IPS-NIHi7 (cell line): ENCODE results near the gene CNNM3.
"Not testable (repeated sequence)": the region's sequence is repeated elsewhere in the genome, so short reads cannot be mapped to it uniquely, and the experiment has no call there.

Experiments
- DNase-seq: peaks from one replicate; pipeline ENCODE4 v3.0.0; 2012; ENCODE audit warnings: mixed read lengths; ENCODE audit errors: extremely low spot score

The CNNM3 gene

DNA sequence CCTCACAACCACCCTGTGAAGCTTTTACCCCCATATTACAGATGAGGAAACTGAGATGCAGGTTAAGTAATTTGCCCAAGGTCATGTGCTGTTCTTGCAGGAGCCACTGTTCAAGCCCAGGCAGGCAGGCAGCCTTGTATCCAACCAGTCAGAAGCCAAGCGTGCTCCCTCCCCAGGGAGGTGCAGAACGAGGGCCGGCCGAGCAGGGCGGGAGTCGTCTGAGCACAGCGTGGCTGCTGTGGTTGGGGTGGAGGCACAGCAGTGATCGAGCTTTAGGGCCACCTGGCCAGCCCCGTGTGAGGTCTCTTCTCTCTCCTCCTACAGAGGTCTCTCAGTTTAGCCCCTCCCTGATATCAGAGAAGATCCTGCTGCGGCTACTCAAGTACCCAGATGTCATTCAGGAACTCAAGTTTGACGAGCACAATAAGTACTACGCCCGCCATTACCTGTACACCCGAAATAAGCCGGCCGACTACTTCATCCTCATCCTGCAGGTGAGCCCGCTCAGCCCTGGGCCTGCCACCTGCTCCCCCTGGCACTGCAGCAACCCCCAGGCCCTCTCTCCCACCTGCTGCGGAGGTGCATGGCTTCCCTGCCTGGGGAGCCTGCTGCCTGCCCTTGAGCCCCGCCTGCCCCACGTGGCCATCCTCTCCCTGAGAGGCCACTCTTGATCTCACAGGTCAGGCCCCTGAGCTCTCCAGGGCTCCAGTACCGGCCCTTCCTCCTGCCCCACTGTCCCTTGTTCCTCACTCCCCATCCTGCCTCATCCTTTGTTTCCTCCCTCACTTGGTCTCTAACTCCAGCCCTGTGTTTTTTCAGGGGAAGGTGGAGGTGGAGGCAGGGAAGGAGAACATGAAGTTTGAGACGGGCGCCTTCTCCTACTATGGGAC, 17.1 kb upstream of the CNNM3 start:
- no peak for DNase-seq

DNA sequence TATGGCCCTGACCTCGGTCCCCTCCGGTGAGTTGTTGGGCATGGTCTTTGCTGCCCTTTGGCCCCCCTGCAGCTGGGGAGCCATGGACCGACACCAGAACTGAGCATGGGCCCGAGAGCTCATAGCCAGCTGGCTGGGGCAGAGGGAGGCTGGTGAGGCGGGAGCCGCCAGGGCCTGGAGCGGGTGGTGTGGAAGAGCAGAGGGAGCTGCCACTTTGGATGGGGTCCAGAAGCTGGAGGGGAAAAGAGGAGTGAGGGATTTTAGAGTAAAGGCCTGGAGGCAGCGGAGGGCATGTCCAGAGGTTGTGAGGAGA, 16.5 kb upstream of the CNNM3 start:
- no peak for DNase-seq

DNA sequence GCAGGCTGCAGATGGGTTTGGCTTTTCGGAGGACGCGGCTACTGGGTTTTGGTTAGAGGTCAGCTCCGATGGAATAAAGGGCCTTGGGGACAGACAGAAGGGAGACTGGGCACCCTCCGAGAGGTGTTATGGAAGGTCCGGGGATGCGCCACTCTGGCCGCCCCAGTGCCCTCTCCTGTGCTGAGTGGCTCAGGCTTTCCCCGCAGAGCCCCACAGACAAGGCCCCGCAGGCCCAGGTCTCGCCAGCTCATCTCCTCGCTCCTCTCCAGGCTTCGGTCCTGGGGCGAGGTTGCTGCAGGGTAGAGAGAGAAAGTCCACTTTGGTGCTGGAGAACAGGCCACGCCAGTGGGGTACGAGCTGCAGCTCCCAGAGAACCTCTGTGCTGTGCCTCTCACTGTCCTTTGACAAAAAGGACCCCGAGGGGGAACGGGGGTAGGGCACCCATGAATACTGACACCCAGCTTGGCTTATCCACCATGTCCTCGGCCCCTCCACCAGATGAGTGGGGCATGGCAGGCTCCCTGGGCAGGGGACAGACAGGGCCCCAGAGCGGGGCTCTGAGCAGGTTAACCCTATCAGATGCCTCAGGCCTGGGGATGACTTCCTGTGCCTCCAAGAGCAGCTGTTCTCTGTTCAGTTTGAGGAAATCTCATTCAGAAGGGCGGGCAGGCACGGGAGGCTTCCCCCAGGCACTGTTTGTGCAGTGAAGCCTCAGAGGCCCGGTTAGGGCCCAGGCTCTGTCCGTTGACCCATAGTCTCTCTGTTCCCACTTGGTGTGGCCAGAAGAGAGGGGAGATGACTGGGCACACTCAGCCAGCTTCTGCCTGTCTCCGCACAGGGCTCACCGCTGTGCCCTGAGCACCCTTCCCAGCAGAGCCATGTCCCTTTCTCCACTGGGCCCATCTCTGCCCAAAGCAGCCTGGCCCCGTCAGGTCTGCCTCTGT, 15.7 kb upstream of the CNNM3 start:
- DNase-seq: no peak

DNA sequence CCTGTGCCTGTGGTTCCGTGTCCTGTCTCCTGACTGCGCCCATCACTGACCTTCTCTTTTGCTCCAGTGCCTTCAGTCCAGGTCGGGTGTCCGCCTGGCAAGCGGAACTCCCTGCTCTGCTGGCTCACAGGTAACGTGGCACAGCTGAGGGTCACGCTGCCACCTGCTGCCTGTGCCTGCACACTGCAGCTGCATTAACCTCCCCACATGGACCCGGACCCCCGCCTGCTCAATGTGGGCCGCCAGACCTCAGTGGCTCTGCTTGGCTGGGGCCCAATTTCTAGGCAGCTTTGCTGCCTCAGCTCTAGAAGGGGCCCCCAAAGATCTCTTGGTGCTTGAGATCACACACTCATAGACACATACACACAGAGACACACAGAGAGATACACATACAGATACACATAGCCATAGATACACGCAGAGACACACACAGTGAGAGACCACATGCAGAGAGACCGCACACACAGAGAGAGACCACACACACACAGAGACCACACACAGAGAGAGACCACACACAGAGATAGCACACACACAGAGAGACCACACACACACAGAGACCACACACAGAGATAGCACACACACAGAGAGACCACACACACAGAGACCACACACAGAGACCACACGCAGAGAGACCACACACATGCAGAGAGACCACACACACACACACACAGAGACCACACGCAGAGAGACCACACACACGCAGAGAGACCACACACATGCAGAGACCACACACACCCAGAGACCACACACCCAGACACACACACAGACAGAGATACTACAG, 14.9 kb upstream of the CNNM3 start:
- DNase-seq: peak; percentile 92

DNA sequence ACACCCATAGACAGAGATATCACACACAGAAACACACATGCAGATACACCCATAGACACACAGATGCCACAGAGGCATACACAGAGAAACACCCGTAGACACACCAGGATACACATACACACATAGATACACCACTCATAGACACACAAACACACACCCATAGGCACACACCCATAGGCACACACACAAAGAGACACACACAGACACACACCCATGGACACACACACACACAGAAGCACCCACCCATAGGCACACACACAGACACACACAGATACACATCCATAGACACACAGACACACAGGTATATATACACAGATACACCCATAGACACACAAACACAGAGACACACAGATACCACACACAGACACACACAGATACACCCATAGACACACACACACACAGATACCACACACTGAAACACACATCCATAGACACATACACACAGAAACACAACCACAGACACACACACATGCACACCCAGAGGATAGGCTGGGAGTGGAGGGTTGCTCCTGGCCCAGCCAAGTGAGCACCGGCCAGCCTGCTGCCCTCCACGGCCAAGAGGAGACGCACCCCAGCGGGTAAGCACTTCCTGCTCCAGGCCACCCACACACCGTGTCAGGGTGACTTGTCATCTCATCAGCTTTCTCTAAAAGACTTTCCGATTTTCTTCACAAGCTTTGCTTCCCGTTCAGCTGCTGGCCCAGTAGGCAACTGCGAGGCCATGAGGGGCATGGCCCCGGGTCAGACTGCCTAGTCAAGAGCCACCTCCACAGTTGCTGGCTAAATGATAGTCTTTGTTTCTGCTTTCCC, 14.1 kb upstream of the CNNM3 start:
- no peak for DNase-seq

DNA sequence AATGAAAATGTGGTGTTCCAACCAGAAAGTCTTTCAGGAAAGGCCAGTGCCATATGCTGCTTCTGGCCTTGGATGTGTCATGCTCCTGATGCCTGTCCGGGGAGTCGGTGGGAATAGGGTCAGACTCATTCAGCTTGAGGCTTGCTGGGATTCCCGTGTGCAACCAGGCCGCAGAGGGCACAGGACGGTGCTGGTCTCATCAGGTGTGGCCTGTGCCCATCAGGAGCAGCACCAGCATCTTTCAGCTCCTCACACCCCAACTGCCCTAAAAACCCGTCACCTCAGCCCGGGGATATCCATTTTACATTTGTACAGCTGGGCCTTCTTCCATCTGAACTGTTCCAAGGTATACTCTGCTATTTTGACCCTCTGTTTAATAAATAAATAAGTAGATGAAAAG, 13.3 kb upstream of the CNNM3 start:
- no peak for DNase-seq

DNA sequence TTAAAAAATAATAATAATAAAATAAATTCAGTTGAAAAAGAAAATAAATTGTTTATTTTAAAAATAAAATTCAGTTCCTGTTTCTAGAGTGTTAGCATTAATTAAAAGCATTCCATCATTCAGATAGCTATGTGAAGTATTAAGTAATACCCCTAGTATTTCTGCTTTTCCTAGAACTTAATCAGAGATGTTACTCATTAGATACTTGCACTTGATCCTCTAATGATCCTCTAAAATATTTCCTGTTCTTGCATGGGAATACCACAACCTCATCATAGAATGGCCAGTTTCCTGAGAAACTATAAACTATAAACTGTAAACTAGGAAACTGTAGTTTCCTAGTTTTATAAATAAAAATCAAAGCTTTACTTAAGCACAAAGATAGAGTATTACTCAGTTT, 11.1 kb upstream of the CNNM3 start:
- DNase-seq: no peak

DNA sequence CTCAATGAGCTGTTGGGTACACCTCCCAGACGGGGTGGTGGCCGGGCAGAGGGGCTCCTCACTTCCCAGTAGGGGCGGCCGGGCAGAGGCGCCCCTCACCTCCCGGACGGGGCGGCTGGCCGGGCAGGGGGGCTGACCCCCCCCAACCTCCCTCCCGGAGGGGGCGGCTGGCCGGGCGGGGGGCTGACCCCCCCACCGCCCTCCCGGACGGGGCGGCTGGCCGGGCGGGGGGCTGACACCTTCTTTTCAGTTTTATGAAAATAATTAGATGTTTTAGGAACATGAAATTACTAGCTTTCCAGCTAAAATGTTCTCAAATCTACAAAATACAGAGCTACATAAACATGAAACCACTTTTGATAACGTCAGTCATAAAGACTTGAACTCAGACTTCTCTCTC, 10.1 kb upstream of the CNNM3 start:
- DNase-seq: not testable (repeated sequence)

DNA sequence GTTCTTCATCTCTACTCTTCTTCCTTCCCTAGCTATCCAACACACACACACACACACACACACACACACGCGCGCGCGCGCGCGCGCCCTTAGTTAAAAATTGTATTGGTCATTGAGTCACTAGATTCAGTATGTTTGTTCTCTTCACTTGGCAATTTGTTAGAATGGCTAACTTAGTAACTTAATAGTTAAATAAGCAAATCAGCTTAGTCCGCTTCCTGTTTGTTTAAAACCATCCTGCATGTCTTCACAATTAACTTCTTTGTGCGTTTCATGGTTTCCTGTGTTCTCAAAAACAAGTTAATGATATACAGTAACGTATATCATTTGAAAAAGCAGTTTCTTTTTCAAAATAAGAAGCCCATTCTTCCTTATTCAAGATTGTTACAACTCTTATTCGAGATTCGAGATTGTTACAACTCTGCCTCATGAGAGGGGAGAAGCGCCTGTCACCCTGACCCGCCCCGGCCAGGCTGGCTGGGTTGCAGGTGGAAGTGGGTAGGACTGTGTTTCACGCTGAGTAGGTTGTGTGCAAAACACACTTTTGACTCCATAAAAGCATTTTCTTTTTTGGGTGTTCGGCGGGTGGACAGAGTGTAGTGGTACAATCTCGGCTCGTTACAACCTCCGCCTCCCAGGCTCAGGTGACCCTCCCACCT, 9.5 kb upstream of the CNNM3 start:
- DNase-seq: no peak

DNA sequence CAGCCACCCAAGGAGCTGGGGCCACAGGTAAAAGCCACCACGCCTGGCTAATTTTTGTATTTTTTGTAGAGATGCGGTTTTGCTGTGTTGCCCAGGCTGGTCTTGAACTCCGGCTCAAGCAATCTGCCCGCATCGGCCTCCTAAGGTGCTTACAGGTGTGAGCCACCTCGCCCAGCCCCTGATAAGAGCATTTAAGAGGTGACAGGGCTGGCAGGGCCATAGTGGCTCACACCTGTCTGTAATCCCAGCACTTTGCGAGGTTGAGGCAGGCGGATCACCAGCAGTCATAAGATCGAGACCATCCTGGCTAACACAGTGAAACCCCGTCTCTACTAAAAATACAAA, 9.0 kb upstream of the CNNM3 start:
- no peak for DNase-seq

DNA sequence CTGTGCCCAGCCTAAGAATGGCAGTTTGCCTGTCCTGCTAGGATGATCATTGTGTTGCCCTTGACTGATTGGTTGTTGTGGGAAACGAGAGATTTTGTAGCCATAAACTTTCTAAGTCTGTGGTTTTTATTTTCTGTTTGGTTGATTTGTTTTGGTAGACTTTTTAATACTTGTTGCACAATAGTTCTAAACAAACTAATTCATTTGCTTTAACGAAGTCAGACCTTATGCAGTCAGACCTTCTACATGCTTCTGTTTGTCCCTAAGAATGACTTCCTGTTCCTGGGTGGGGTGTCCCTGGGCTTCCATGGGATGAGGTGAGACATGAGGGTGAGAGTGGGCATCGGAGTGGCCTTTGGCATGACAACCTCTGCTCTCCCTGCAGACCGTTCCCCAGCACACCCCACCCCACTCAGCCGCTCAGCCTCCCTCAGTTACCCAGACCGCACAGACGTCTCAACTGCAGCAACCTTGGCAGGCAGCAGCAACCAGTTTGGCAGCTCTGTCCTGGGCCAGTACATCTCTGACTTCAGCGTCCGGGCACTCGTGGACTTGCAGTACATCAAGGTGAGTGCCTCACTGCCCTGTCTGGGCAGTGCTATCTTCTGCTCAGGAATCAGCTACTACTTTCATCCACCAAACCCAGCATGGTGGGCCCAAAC, 7.8 kb upstream of the CNNM3 start:
- no peak for DNase-seq

DNA sequence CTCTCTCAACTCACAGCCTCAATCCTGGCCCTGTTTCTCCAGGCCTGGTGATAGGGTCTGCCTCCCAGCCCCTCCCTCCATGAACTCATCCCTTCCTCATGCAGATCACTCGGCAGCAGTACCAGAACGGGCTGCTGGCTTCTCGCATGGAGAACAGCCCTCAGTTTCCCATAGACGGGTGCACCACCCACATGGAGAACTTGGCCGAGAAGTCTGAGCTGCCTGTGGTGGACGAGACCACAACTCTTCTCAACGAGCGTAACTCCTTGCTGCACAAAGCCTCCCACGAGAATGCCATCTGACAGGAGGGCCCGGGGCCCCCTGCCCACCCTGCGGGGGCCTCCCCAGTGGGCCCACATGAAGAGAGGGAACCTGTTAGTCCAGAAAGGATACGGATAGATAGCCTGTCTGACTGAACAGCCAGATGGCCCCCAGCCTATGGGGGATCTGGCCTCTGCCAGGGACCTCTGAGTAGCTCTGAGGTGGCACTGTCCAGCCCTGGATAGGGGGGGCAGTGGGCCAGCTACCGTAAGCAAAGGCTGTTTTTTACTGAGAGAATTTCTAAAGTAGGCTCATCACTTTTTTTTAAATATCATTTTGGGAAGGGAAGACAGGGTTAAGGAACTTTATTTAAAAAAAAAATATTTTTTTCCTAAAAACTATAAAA, 6.7 kb upstream of the CNNM3 start:
- DNase-seq: no peak

DNA sequence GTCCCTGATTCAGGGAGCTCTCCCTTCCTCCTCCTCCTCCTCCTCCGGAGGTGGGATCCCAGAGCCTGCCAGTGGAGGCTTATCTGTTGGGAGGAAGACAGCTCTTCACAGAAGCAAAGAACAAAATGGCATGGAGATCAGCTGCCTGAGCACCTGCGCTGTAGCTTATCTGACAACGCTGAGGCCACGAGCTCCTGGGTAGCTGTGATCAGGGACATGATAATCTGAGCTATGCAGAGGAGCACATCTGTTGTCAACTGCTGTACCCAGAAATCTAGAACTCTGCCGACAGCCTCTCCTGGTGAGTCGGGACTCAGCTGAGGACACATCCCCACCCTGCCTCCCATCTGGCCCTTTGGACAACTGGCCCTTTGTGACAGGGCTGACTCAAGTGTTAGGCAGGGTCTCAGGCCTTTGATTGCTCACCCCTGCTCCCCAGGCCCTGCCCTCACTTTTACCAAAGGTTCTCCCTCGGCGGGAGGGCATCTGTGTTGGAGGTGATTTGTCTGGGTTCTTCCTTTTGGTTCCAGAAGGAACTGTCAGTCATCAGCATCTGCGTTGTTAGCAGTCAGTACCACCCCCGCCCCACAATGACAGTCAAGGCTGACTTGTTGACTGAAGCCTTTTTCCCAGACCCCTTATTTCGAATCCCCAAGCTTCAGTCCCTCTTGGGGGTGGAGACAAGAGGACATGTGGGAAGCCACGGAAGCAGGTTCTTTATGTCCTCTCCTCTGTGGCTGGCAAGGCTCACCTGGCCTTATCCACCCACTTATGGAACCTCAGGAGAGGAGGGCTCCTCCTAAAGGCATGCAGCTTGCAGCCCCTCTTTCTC, 5.9 kb upstream of the CNNM3 start:
- DNase-seq: no peak

DNA sequence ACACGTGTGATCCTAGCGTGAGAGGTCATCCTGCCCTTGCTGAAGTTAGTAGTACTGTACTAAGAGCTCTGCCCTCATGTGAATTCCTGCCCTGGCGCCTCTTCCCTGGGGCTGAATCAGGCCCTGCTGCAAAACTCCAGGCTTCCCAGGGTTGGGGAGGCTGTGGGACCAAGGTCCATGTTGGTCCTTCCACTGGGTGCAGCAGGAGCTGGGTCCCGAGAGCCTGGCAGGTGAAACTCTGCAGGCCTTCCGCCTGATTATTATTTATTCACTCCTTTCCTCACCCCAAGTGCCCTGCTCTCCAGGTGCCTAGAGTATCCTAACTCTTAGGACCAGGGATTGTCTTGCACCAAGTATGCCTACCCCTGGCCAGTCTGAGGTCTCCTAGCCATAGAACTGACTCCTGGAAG, 5.3 kb upstream of the CNNM3 start:
- DNase-seq: no peak

DNA sequence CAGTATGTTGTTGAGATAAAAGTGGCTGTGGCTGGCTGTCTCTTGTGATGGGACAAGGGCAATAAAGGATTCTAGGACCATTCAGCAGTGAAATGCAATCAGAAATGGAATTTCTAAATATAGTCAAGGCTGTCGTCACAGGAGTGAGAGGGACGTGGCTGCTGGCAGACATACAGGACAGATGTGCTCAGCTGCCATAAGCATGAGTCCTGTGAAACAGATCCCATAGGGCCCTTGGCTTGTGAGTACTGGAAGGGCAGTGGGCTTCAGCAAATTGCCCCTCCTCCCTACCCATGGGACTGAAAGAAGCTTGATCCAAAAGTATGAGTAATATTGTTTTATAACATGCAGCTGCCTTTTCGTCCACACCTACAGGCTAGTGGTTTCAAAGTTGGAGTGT, 4.2 kb upstream of the CNNM3 start:
- DNase-seq: no peak

DNA sequence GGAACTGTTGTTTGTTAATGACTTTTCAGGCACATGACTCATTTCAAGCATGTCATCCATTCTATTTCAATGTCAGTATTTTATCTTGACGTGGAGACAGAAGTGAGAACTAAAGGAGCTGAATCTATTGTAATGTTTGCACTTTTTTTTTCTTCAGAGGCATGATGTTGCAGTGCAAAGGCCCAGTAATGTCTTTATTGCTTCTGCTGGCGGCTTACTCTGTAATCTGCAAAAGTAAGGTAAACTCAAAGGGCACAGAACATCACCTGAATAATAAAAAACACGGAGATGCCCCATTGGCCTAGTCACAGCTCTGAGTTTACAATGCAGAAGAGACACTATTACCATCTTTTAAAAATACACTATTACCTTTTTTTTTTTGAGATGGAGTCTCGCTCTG, 2.4 kb upstream of the CNNM3 start:
- DNase-seq: no peak

DNA sequence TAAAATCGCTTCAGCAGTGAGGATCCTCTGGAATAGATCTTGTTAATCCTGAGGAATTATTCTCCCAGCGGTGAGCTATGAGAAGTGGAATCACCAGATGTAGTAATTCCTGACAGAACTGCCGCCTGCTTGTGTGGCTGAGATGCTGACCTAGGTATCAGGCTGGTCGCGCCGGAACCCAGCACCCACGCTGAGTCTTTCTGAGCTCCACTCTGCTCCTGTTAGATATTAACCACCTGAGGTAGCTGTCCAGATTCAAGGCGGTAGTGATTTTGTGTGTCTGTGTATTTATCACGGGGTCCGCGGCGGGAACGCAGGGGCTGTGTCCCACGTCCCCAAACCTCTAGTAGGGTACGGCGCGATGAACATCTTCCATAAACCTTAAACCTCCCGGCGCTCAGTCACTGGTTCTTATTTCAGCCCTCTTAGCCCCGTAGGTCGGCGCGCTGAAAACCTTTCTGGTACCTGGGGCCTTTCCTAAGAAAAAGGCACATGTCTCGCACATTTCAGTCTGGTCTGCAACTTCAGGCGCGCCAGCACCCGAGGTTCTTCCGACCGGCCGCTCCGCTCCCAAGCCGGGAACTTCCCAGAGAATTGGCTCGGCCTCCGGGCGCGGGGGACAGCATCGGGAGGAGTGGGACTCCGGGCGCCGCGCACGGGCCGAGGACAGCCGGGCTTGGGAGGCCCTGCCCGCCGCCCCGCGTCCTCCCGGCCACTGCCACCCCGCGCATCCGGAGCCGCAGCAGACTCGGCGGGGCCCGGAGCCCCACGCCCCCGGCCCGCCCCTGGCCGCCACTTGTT, 542 bp upstream of the CNNM3 start:
- peak; percentile 31 for DNase-seq
